NOMO-1 treated with DMSO at 0.1 percent for 48 hours (cell line): ENCODE data around the gene CHRM2.
A peak's percentile ranks its signal among the peaks of the same experiment; 100 is the strongest.
"Not testable (repeated sequence)": the region's sequence is repeated elsewhere in the genome, so short reads cannot be mapped to it uniquely, and the experiment has no call there.

ENCODE experiments used
- DNase-seq: peaks from one replicate; lab custom pipeline; 2025; ENCODE audit not compliant: unreplicated experiment; lab: John Stamatoyannopoulos, UW

Gene CHRM2

GRCh38 chr7:136868496-136869000, at the start of gene CHRM2:
CHRM2 (plus strand) TSS chr7:136868652; CDS start chr7:137014866, 146,214 bp downstream.
- no peak for DNase-seq

- DNase-seq = not testable (repeated sequence)
Measured at GRCh38 chr7:136831398-136831797, 37.1 kb upstream of the CHRM2 start.

DNA sequence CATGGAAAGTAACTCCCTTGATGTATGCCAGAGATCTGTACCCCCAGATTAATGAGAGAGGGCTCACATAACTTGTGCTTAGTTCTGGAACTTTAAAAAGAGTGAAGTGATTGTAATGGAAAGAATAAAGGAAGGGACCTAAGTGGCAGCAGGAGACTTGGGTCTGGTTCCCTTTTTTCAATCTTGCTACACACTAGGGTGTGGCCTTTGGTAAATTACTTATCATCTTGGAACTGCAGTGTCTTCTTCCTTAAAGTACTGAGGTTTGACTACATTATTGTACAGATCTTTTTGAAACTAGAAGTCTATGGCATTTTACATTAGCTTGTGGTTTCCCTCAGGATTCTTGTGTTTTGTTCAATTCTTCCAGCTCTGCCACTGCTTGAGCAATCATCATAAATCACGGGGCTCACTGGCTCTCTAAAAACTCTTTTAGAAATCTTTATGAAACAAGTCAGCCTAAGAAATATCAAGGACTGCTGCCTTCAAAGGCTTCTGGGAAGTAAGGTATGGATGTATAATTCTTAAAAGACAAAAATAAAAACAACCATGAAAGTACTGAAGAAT, 22.5 kb upstream of the CHRM2 start:
- DNase-seq = peak; percentile 61

DNA sequence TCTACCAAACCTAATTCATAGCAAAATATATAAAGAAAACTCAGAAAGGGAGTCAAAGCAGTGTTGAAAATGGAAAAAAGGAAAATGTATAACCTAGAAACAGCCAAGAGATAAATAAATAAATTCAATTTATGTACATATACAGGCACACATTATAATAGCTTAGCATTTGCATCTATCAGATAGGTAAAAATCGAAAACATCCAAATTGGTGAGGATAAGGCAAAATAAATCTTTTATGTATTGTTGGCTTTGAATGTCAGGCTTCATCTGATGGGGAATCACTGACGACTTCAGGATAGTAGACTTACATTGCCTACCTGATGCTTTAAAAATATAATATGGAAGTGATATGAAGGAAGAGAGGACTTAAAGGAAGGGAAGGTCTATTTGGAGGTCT, 20.6 kb upstream of the CHRM2 start:
- DNase-seq = no peak

DNA sequence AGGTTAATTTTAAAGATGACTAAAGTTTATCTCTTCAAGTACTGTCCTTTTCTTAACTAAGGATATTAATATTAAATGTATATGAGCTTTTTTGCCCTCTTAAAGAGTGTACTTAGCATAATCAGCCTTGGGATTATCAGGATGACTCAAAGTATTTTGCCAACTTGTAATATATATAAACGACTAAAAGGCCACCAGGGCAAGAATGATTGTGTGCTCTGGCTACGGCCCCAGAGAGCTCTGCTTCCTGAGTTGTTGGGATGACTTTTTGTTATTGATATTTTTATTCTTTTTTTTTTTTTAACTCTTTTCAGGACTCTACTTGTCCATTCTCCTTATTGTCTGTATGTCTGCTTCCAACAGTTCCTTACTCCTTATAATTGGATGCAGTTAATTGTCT, 14.8 kb upstream of the CHRM2 start:
- no peak for DNase-seq

- DNase-seq = peak; percentile 3
Measured at GRCh38 chr7:136857573-136857972, 10.9 kb upstream of the CHRM2 start.

- no peak for DNase-seq
Measured at GRCh38 chr7:136859803-136860202, 8.6 kb upstream of the CHRM2 start.

GRCh38 chr7:136865236-136865635, 3.2 kb upstream of the CHRM2 start:
- DNase-seq = no peak

DNA sequence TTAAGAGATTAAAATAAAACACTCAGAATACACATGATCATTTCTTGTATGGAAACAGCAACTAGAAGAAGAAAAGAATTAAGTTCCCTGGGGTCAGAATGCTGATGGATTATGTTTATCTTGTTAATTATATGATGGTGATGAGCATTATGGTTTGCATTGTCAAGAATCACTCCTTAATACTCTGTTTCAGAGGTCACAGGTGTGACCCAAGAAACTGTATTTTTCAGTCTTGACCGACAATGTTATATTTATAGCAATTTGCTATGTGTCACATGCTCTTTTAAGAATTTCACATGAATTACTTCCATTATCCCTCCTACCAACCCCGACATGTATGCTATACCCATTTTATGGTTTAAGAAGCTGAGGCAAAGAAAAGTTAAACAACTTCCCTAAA, 2.7 kb upstream of the CHRM2 start:
- DNase-seq = no peak

DNA sequence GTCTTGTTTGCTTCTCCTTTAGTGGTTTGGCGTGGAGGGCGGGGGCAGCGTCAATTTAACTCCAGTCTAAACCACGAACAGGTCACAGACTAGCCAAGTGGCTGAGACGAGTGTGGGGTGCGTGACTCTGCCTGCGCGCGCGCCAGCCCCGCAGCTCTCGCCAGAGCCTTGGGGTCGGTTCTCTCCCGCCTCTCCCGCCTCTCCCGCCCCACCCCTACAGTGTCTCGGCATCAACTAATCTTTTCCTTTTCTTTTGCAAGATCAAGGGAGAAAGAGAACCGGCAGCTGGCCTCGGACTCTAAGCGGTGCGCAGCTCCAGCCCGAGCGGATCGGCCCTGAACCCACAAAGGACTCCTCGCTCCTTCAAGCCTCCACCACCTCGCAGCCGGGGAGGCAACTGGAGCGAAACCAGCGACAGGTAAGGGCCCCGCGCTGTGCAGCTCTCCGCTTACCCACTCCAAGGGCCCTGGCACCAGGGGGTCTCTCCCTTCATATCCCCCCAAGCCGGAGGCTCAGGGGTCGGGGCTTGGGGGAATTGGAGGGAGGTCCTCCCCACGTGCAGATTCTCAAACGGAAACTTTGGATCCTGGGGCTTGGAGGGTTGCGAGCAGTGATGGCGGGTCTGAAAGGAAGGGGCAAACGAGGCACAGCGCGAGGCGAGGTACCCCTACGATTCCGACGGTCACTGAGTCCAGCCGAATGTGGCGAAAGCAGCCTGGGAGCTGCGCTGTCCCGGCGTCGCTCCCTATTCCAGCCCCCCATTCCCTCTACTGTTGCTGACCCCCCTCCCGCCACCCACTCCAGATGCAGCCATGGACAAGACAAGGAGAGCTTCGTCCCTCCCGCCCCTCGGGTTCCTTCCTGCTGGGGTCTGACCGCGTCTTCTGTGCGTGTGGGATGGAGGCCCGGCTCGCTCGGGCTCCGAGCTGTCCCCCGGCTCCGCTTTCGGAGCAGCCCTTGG, 829 bp downstream of the CHRM2 start:
- no peak for DNase-seq

- DNase-seq = no peak
Measured at GRCh38 chr7:136869991-136870865, 1.8 kb downstream of the CHRM2 start.

- no peak for DNase-seq
Measured at GRCh38 chr7:136870866-136871487, 2.5 kb downstream of the CHRM2 start.

DNA sequence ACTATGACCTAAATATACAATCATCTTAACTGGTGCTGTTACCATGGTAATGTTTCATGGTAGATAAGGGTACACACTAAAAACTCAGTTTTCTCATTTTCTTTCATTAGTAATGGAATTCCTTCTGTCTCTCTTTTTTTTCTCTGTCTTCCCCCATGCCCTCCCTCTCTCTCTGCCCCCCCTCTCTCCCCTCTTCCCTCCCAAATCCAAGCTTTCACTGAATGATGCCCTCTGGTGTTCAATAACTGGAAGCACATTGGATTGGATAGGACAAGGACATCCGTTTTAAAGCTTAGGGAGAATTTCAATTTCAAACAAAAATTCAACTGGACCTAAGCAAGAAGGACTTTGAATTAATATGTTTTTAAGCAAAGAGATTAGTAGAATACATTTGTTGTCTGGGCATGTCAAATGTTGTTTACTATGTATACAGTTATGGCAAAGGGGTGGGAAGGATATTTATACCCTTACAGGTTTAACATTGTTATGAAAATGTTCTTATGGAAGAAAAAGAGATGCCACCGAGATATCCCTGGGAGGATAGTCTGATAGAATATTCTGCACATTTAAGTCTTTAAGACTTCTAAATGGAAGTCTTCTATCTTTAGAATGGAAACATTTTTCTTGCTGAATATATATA, 6.1 kb downstream of the CHRM2 start:
- no peak for DNase-seq

- DNase-seq = no peak
Measured at GRCh38 chr7:136877509-136877908, 9.1 kb downstream of the CHRM2 start.

GRCh38 chr7:136877990-136878389, 9.5 kb downstream of the CHRM2 start:
- DNase-seq = no peak

GRCh38 chr7:136878878-136879277, 10.4 kb downstream of the CHRM2 start:
- no peak for DNase-seq

GRCh38 chr7:136883046-136883445, 14.6 kb downstream of the CHRM2 start:
- no peak for DNase-seq

DNA sequence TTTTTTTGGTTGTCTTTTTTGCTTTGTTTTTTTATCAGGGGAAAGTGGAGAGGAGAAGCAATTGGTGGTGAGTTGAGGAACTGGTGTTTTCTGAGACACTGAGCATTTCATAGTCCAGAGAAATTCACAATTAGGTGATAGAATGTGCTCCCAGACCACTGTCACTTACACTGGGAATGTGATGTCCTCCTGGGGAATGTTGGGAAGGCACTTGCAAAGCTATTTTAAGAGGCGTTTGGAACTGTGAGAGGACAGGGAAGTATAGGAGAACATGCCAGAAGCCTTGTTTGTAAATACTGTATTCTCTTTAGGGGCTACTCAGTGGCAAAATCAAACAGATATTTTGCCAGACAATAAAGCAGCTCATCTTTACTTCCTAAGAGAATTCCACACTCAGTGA, 16.0 kb downstream of the CHRM2 start:
- DNase-seq = no peak

DNA sequence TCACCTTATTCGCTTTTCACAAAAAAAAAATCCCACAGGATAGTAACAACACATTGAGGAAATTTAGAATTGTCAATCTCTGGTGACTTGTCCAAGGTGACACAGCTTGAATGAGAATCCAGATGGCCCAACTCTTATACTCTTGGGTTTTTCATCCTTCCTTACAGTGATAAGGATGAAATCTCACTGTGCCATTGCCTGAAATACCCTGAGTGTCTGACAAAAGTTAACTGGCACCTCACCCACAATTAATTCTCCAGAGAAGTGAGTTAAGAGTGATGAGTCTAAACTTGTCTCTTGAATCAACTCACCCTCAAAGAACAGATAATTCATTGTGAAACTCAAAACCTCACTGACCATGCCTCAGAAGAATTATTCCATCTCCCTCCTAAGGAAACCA, 18.9 kb downstream of the CHRM2 start:
- no peak for DNase-seq

DNA sequence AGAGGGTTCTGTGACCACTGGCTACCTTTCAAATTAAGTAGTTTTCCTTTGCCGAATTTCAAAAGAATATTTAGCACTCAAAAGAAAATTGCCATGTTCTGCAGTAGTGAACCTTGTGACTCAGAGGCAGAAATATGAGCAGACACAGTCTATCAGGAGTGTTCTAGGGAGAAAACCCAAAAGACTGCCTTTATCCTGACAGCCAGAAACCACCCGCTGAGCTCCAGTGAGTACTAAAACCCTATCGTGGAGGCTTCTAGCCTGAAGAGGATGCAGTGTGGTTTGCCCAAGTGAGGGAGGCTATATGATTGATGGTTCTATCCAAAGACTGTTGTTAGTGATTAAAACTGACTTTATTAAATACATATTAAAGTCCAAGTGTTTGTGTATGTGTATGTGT, 21.9 kb downstream of the CHRM2 start:
- DNase-seq = no peak
